Left lobe of liver (tissue), 2 donors: ENCODE measurements around the gene CBFA2T2. TPM values are rescaled to one million over a fixed set of nuclear protein-coding genes. Genes with fewer than 3 reads are reported as not detected.
"Not testable (repeated sequence)": the region's sequence is repeated elsewhere in the genome, so short reads cannot be mapped to it uniquely, and the experiment has no call there.

Source experiments
- ATAC-seq: fragments of 200-7000 bp; cut with Tn5 transposase; one replicate; pipeline ENCODE4 v1.9.1; 2020; ENCODE audit warnings: mild to moderate bottlenecking, moderate library complexity
- DNase-seq: peaks from one replicate; pipeline ENCODE4 v3.0.0-alpha.2; 2020; ENCODE audit warnings: low spot score
- total RNA-seq: library from RNA; stranded (reverse); gene quantifications from one replicate; pipeline ENCODE4 v1.2.1, GENCODE V29; 2021
- donor health status: DM: no; HTN: no; CAD: no; lungs with moderate emphysema.
- donor health status: DM: no; HTN: yes; CAD: no.

The CBFA2T2 gene
- total RNA-seq, 1 donor from 2014 or later, result 5.7 TPM

- no peak for ATAC-seq
- DNase-seq, result no peak
These were observed 19.4 kb upstream of the CBFA2T2 start for GRCh38 chr20:33470457-33470856.

GRCh38 chr20:33470866-33471265, 19.0 kb upstream of the CBFA2T2 start:
- no peak for ATAC-seq
- no peak for DNase-seq

GRCh38 chr20:33472868-33473435, 16.9 kb upstream of the CBFA2T2 start:
- ATAC-seq (no peak), DNase-seq (no peak)

GRCh38 chr20:33474097-33474873, 15.6 kb upstream of the CBFA2T2 start:
- DNase-seq (no peak), ATAC-seq (peak; percentile 33)

- no peak for ATAC-seq
- no peak for DNase-seq
These were observed 14.9 kb upstream of the CBFA2T2 start for GRCh38 chr20:33474963-33475362.

- ATAC-seq (no peak), DNase-seq (no peak)
These were observed 14.3 kb upstream of the CBFA2T2 start for GRCh38 chr20:33475381-33476152.

- DNase-seq, result no peak
- ATAC-seq, result no peak
These were observed 12.3 kb upstream of the CBFA2T2 start for GRCh38 chr20:33477386-33478234.

GRCh38 chr20:33480048-33480447, 9.8 kb upstream of the CBFA2T2 start:
- ATAC-seq (no peak), DNase-seq (no peak)

GRCh38 chr20:33481431-33481941, 8.4 kb upstream of the CBFA2T2 start:
- DNase-seq, result no peak
- no peak for ATAC-seq

GRCh38 chr20:33482581-33482980, 7.3 kb upstream of the CBFA2T2 start:
- DNase-seq, result no peak
- no peak for ATAC-seq

GRCh38 chr20:33483186-33483585, 6.7 kb upstream of the CBFA2T2 start:
- not testable (repeated sequence) for ATAC-seq, DNase-seq

GRCh38 chr20:33488201-33488600, 1.7 kb upstream of the CBFA2T2 start:
- DNase-seq (no peak), ATAC-seq (no peak)

- not testable (repeated sequence) for ATAC-seq, DNase-seq
These were observed 1.0 kb upstream of the CBFA2T2 start for GRCh38 chr20:33488661-33489494.

GRCh38 chr20:33489495-33490022, 337 bp upstream of the CBFA2T2 start:
- DNase-seq, result peak; percentile 100
- peak; percentile 95 for ATAC-seq

GRCh38 chr20:33490934-33491656, 1.2 kb downstream of the CBFA2T2 start:
- DNase-seq (no peak), ATAC-seq (no peak)

- DNase-seq, result no peak
- ATAC-seq, result no peak
These were observed 3.3 kb downstream of the CBFA2T2 start for GRCh38 chr20:33493076-33493766.

GRCh38 chr20:33496776-33497175, 6.9 kb downstream of the CBFA2T2 start:
- ATAC-seq, result peak; percentile 62
- DNase-seq, result not testable (repeated sequence)

GRCh38 chr20:33499355-33499754, 9.5 kb downstream of the CBFA2T2 start:
- no peak for DNase-seq
- no peak for ATAC-seq
